ENCODE measurements around the gene MAP3K6.

MAP3K6 gene

GRCh38 chr1:27346991-27347624, 19.7 kb downstream of the MAP3K6 start:
- peaks cover 24% of the 10 kb centered on the region; the same call in 1 of the 2 replicates for H3K4me1 ChIP-seq (ENCODE audit: insufficient read depth, low read length)
- H3K9ac ChIP-seq (ENCODE audit: low read depth, low read length): no peak overlapping the region
- H3K36me3 ChIP-seq (ENCODE audit: insufficient read depth, low read length): no peaks in the 10 kb centered on the region
- no peaks in the 10 kb centered on the region for H3K9me3 ChIP-seq (ENCODE audit: control insufficient read depth, insufficient read depth, low read length)

- Histone ChIP-seq H3K9ac (ENCODE audit: low read depth, low read length) (no peak overlapping the region), H3K36me3 (ENCODE audit: insufficient read depth, low read length) (no peaks in the 10 kb centered on the region), H3K4me1 (ENCODE audit: insufficient read depth, low read length) (peaks cover 27% of the 10 kb centered on the region; the same call in 1 of the 2 replicates), H3K9me3 (ENCODE audit: control insufficient read depth, insufficient read depth, low read length) (no peaks in the 10 kb centered on the region)
These were observed 20.4 kb downstream of the MAP3K6 start for GRCh38 chr1:27346357-27346756.

- H3K9ac ChIP-seq (ENCODE audit: low read depth, low read length): no peak overlapping the region
- no peaks in the 10 kb centered on the region for H3K9me3 ChIP-seq (ENCODE audit: control insufficient read depth, insufficient read depth, low read length)
- H3K36me3 ChIP-seq (ENCODE audit: insufficient read depth, low read length): no peaks in the 10 kb centered on the region
- H3K4me1 ChIP-seq (ENCODE audit: insufficient read depth, low read length): peaks cover 30% of the 10 kb centered on the region; the same call in 1 of the 2 replicates
These were observed 21.5 kb downstream of the MAP3K6 start for GRCh38 chr1:27345272-27345671.

- no peaks in the 10 kb centered on the region for H3K9me3 ChIP-seq (ENCODE audit: control insufficient read depth, insufficient read depth, low read length)
- H3K9ac ChIP-seq (ENCODE audit: low read depth, low read length): no peak overlapping the region; the same call in 1 of the 2 replicates
- H3K4me1 ChIP-seq (ENCODE audit: insufficient read depth, low read length): peaks cover 41% of the 10 kb centered on the region; the same call in 1 of the 2 replicates
- H3K36me3 ChIP-seq (ENCODE audit: insufficient read depth, low read length): no peaks in the 10 kb centered on the region
These were observed 23.1 kb downstream of the MAP3K6 start for GRCh38 chr1:27343639-27344025.

GRCh38 chr1:27342778-27343638, 23.8 kb downstream of the MAP3K6 start:
- no peaks in the 10 kb centered on the region for H3K36me3 ChIP-seq (ENCODE audit: insufficient read depth, low read length)
- peaks cover 41% of the 10 kb centered on the region; the same call in 1 of the 2 replicates for H3K4me1 ChIP-seq (ENCODE audit: insufficient read depth, low read length)
- peak overlapping the region; percentile 41; the same call in 1 of the 2 replicates for H3K9ac ChIP-seq (ENCODE audit: low read depth, low read length)
- H3K9me3 ChIP-seq (ENCODE audit: control insufficient read depth, insufficient read depth, low read length): no peaks in the 10 kb centered on the region

DNA sequence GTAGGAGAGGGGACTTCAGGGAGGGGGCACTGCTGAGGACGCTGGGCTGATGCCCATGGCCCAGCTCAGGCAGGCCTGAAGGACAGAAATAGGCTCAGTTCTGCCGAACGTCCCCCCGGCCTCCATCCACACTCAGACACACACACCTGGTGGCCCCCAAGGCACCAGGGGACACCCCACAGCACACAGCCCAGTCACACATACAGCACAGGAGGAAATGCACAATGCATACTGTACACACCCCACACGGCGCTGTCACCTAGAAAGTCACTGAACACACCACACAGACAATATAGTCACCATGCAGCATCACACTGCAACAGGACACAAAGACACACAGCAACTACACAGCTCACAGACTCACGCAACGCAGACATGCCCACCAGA, 24.4 kb downstream of the MAP3K6 start:
- Histone ChIP-seq H3K4me1 (ENCODE audit: insufficient read depth, low read length) (peaks cover 35% of the 10 kb centered on the region; the same call in 1 of the 2 replicates), H3K9ac (ENCODE audit: low read depth, low read length) (peak overlapping the region; percentile 41; the same call in 1 of the 2 replicates), H3K9me3 (ENCODE audit: control insufficient read depth, insufficient read depth, low read length) (no peaks in the 10 kb centered on the region), H3K36me3 (ENCODE audit: insufficient read depth, low read length) (no peaks in the 10 kb centered on the region)

DNA sequence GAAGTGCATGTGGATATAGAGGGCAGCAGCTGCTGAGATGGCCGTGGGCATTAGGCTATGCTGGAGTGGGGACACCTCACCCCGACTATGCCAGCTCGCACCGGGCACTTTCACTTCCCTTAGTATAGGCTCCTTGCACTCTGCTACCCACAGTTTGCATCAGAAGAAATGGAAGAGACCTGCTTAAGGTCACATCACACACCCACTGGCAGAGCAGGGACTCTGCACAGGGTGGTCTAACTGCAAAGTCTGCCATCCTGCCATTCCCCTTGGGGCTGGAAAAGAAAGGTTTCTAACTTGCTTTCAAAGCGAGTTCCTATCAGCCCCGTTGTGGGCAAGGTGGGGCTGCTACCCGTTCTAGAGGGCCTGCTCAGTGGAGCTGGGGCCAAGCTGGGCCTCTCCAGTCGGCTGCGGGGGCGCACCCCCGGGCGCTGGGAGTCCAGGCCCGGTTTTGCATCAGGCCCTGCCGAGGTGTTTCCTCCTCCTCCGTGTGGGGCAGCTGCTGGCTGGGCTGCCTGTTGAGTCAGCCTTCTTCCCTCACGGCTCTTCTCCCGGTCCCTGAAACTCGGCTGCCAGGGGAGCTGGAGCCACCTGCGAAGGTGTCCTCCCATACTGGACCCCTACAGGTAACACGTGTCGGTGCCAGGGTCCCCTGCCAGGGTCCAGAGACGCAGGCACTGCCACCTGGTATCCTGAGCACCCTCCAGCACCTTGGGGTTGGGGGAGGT, 25.1 kb downstream of the MAP3K6 start, which contains the start of gene SYTL1:
SYTL1 (plus strand) TSS at position 498 of the 728 bp plus-strand sequence. CDS start 3,313 bp downstream, outside the sequence.
- no peaks in the 10 kb centered on the region for H3K36me3 ChIP-seq (ENCODE audit: insufficient read depth, low read length)
- no peaks in the 10 kb centered on the region for H3K9me3 ChIP-seq (ENCODE audit: control insufficient read depth, insufficient read depth, low read length)
- H3K9ac ChIP-seq (ENCODE audit: low read depth, low read length): peak within 1 kb of the TSS; percentile 41; the same call in 1 of the 2 replicates
- peaks cover 31% of the 10 kb centered on the region; the same call in 1 of the 2 replicates for H3K4me1 ChIP-seq (ENCODE audit: insufficient read depth, low read length)

- H3K4me1 ChIP-seq (ENCODE audit: insufficient read depth, low read length): peaks cover 31% of the 10 kb centered on the region; the same call in 1 of the 2 replicates
- no peak overlapping the region for H3K9ac ChIP-seq (ENCODE audit: low read depth, low read length)
- H3K9me3 ChIP-seq (ENCODE audit: control insufficient read depth, insufficient read depth, low read length): no peaks in the 10 kb centered on the region
- no peaks in the 10 kb centered on the region; the same call in 1 of the 2 replicates for H3K36me3 ChIP-seq (ENCODE audit: insufficient read depth, low read length)
These were observed 27.5 kb downstream of the MAP3K6 start for GRCh38 chr1:27339213-27339612.

DNA sequence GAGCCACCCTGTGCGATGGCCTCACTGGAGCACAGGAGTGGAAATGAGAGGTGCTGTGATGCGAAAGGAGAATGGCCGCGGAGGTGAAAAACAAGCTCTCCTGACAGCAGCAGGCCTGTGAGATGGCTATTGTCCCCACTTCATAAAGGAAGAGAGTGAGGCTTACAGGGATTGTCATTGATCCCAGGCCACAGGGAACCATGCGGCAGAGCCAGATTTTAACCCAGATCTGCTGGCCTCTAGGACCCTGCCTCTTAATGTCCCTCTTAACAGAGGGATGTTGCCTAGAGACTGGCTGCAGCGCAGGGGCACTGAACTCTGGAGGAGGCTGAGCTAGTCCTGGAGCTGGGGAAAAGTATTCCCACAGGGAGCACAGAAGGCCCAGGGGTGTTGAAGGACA, 28.0 kb downstream of the MAP3K6 start:
- no peaks in the 10 kb centered on the region; the same call in 1 of the 2 replicates for H3K36me3 ChIP-seq (ENCODE audit: insufficient read depth, low read length)
- H3K4me1 ChIP-seq (ENCODE audit: insufficient read depth, low read length): peaks cover 31% of the 10 kb centered on the region; the same call in 1 of the 2 replicates
- no peaks in the 10 kb centered on the region for H3K9me3 ChIP-seq (ENCODE audit: control insufficient read depth, insufficient read depth, low read length)
- no peak overlapping the region for H3K9ac ChIP-seq (ENCODE audit: low read depth, low read length)

DNA sequence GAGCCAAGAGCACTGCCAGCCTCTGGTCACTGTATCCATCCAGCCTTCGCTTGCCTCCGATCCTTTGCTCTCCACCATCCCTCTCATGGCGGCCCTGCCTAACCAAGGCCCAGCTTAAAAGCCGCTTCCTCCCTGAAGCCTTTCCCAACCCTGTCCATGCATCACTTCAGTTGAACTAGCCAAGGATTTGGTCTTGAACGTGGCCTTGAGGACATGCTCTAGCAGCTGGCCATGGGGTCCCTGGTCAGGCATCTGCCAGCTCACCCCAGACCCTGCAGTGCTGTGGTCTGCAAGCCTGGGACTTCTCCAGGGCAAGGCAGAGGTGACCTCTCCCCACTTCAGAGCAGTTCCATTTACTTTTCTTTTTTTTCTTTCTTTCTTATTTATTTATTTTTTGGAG, 30.0 kb downstream of the MAP3K6 start:
- Histone ChIP-seq H3K9ac (ENCODE audit: low read depth, low read length) (no peak overlapping the region), H3K36me3 (ENCODE audit: insufficient read depth, low read length) (no peaks in the 10 kb centered on the region; the same call in 1 of the 2 replicates), H3K4me1 (ENCODE audit: insufficient read depth, low read length) (peaks cover 17% of the 10 kb centered on the region; the same call in 1 of the 2 replicates), H3K9me3 (ENCODE audit: control insufficient read depth, insufficient read depth, low read length) (no peaks in the 10 kb centered on the region)

DNA sequence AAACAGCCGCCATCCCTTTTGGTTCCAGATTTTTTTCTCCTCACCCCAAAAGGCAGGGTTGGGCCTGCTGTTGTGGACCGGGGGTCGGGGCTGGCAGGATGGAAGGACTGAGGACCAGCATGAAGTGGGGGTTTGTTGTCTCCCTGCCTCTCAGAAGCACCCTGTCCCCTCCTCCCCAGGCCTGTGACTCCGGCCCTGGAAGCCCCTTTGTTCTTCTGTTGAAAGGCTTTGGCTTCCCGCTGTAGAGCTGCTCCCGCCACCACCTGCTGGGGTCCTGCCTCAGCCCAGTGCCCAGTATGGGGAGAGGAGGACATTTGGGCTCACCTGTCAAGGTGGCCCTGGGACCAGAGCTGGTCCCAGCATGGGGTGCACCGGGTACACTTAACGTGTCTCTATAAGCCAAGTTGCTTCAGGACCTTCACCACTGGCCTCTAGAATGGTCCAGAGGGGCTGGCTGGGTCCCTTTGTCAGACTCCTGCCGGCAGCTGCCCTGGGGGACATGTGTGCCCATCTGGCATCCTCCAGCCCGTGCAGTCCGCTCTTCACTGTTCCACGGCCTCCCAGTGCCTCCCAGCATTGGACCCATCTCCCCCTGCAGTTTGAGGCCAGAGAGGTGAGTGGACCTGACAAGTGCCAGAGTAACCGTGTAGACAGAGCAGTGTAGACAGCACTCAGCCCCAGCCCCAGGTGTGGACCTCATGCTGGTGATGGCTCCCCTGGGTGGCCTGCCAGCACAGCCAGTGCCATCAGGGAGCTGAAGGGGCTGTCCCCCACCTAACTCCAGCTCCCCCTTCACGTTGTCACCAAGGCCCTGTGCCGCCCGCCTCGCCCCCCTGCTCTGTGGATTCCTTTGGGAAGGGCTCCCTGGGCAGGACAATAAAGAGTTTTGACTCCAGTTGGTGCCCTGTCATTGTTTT, 31.0 kb downstream of the MAP3K6 start:
- Histone ChIP-seq H3K9ac (ENCODE audit: low read depth, low read length) (no peak overlapping the region), H3K4me1 (ENCODE audit: insufficient read depth, low read length) (peaks cover 12% of the 10 kb centered on the region; the same call in 1 of the 2 replicates), H3K36me3 (ENCODE audit: insufficient read depth, low read length) (no peaks in the 10 kb centered on the region; the same call in 1 of the 2 replicates), H3K9me3 (ENCODE audit: control insufficient read depth, insufficient read depth, low read length) (no peaks in the 10 kb centered on the region)

GRCh38 chr1:27333717-27334279, 33.0 kb downstream of the MAP3K6 start:
- Histone ChIP-seq H3K4me1 (ENCODE audit: insufficient read depth, low read length) (peaks cover 3% of the 10 kb centered on the region; the same call in 1 of the 2 replicates), H3K36me3 (ENCODE audit: insufficient read depth, low read length) (no peaks in the 10 kb centered on the region; the same call in 1 of the 2 replicates)

More at GRCh38 chr1:27333717-27334279, 33.0 kb downstream of the MAP3K6 start:
- no peak overlapping the region for H3K9ac ChIP-seq (ENCODE audit: low read depth, low read length)
- no peaks in the 10 kb centered on the region for H3K9me3 ChIP-seq (ENCODE audit: control insufficient read depth, insufficient read depth, low read length)

All from ES-I3 (cell line).